ENCODE measurements around the gene PHAX.

The PHAX gene

GRCh38 chr5:126640866-126641265 lies 40.1 kb downstream of the PHAX start:
- Histone ChIP-seq H3K27ac (ENCODE audit: low read length) (peak overlapping the region; percentile 65), H3K4me2 (ENCODE audit: low read length) (peak overlapping the region; percentile 72), H3K27me3 (ENCODE audit: low read depth, low read length) (no peaks in the 10 kb centered on the region), H3K79me2 (ENCODE audit: low read length) (no peaks in the 10 kb centered on the region), H3K4me1 (ENCODE audit: low read length) (peaks cover 28% of the 10 kb centered on the region), H3K9ac (ENCODE audit: low read length) (0 out of 2 replicates have a peak overlapping the region, but pooled peaks have one; percentile 14), H3K4me3 (ENCODE audit: low read length) (peak overlapping the region; percentile 39), H2AFZ (ENCODE audit: low read depth, low read length) (peak overlapping the region; percentile 71), H3K36me3 (replicated peaks; ENCODE audit: low read depth, low read length) (no peaks in the 10 kb centered on the region), H4K20me1 (ENCODE audit: insufficient read depth, low read length) (no peaks in the 10 kb centered on the region), H3K9me3 (ENCODE audit: insufficient read depth, low read length) (peaks cover 7% of the 10 kb centered on the region; the same call in 1 of the 2 replicates)
- TF ChIP-seq, protein P1, sequence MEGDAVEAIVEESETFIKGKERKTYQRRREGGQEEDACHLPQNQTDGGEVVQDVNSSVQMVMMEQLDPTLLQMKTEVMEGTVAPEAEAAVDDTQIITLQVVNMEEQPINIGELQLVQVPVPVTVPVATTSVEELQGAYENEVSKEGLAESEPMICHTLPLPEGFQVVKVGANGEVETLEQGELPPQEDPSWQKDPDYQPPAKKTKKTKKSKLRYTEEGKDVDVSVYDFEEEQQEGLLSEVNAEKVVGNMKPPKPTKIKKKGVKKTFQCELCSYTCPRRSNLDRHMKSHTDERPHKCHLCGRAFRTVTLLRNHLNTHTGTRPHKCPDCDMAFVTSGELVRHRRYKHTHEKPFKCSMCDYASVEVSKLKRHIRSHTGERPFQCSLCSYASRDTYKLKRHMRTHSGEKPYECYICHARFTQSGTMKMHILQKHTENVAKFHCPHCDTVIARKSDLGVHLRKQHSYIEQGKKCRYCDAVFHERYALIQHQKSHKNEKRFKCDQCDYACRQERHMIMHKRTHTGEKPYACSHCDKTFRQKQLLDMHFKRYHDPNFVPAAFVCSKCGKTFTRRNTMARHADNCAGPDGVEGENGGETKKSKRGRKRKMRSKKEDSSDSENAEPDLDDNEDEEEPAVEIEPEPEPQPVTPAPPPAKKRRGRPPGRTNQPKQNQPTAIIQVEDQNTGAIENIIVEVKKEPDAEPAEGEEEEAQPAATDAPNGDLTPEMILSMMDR (IDR thresholded peaks at IDR 0.05; ENCODE audit: low read depth, low read length) = no peak
- no peak for TF ChIP-seq EZH2phosphoT487 (IDR thresholded peaks at IDR 0.05; ENCODE audit: low read depth)

DNA sequence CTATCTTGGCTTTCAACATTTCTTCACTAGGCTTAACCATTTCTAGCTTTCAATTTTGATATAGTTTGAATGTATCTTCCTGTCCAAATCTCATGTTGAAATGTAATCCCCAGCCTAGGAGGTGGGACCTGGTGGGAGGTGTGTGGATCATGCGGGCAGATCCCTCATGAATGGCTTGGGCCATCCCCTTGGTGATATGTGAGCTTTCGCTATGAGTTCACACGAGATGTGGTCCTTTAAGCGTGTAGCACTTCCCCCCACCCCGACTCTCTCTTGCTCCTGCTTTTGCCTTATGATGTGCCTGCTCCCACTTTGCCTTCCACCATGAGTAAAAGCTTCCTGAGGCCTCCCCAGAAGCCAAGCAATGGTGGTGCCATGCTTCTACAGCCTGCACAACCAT lies 40.6 kb downstream of the PHAX start:
- no peaks in the 10 kb centered on the region for H3K27me3 ChIP-seq (ENCODE audit: low read depth, low read length)
- peak overlapping the region; percentile 72 for H3K4me2 ChIP-seq (ENCODE audit: low read length)
- H3K9ac ChIP-seq (ENCODE audit: low read length) = 0 out of 2 replicates have a peak overlapping the region, but pooled peaks have one; percentile 14
- H3K79me2 ChIP-seq (ENCODE audit: low read length) = no peaks in the 10 kb centered on the region
- H3K9me3 ChIP-seq (ENCODE audit: insufficient read depth, low read length) = peaks cover 7% of the 10 kb centered on the region; the same call in 1 of the 2 replicates
- no peak for TF ChIP-seq EZH2phosphoT487 (IDR thresholded peaks at IDR 0.05; ENCODE audit: low read depth)
- TF ChIP-seq, protein P1 (IDR thresholded peaks at IDR 0.05; ENCODE audit: low read depth, low read length) = no peak
- H3K27ac ChIP-seq (ENCODE audit: low read length) = peak overlapping the region; percentile 65
- H3K4me3 ChIP-seq (ENCODE audit: low read length) = peak overlapping the region; percentile 39
- no peaks in the 10 kb centered on the region for H4K20me1 ChIP-seq (ENCODE audit: insufficient read depth, low read length)
- peak overlapping the region; percentile 71 for H2AFZ ChIP-seq (ENCODE audit: low read depth, low read length)
- H3K4me1 ChIP-seq (ENCODE audit: low read length) = peaks cover 28% of the 10 kb centered on the region
- H3K36me3 ChIP-seq (replicated peaks; ENCODE audit: low read depth, low read length) = no peaks in the 10 kb centered on the region

DNA sequence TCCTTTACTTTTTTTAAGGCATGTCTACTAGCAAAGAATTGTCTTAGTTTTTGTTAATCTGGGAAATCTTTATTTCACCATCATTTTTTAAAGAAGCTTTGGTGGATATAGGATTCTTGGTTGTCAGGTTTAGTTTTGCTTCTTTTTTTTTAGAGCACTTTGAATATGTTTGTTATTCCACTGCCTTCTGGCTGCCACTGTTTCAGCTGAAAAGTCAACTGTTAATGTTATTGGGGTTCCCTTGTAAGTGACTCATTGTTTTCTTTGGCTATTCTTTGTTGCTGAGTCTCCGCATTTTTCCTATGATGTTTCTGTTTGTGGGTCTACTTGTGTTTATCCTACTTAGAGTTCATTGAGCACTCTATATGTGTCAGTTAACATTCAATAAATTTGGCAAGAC lies 44.4 kb downstream of the PHAX start:
- no peak overlapping the region for H3K4me2 ChIP-seq (ENCODE audit: low read length)
- no peak overlapping the region for H3K27ac ChIP-seq (ENCODE audit: low read length)
- TF ChIP-seq, protein P1 (IDR thresholded peaks at IDR 0.05; ENCODE audit: low read depth, low read length) = no peak
- TF ChIP-seq EZH2phosphoT487 (IDR thresholded peaks at IDR 0.05; ENCODE audit: low read depth) = no peak
- no peak overlapping the region for H3K4me3 ChIP-seq (ENCODE audit: low read length)
- H4K20me1 ChIP-seq (ENCODE audit: insufficient read depth, low read length) = no peaks in the 10 kb centered on the region
- no peak overlapping the region for H2AFZ ChIP-seq (ENCODE audit: low read depth, low read length)
- H3K79me2 ChIP-seq (ENCODE audit: low read length) = no peaks in the 10 kb centered on the region
- H3K36me3 ChIP-seq (replicated peaks; ENCODE audit: low read depth, low read length) = no peaks in the 10 kb centered on the region
- peaks cover 7% of the 10 kb centered on the region; the same call in 1 of the 2 replicates for H3K9me3 ChIP-seq (ENCODE audit: insufficient read depth, low read length)
- H3K4me1 ChIP-seq (ENCODE audit: low read length) = peaks cover 20% of the 10 kb centered on the region
- no peak overlapping the region for H3K9ac ChIP-seq (ENCODE audit: low read length)
- no peaks in the 10 kb centered on the region for H3K27me3 ChIP-seq (ENCODE audit: low read depth, low read length)

DNA sequence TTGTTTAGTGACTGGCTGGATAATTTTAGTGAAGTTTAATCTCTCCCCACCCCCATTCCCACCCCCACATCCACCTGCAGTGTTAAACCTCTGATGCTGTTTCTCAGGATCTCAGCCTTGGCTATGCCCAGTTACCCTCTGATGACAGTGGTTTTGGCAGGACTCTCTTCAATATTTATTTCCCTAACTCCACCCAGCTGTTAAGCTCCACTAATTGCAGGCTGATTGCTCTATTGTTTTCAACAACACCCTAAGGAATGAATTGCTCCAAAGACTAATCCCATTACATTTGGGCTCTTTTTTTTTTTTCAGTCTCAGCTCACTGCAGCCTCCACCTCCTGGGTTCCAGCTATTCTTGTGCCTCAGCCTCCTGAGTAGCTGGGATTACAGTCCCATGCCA lies 46.3 kb downstream of the PHAX start:
- no peak for TF ChIP-seq EZH2phosphoT487 (IDR thresholded peaks at IDR 0.05; ENCODE audit: low read depth)
- TF ChIP-seq, protein P1 (IDR thresholded peaks at IDR 0.05; ENCODE audit: low read depth, low read length) = no peak
- Histone ChIP-seq H3K79me2 (ENCODE audit: low read length) (no peaks in the 10 kb centered on the region), H3K27ac (ENCODE audit: low read length) (no peak overlapping the region), H3K4me1 (ENCODE audit: low read length) (peaks cover 1% of the 10 kb centered on the region), H3K9me3 (ENCODE audit: insufficient read depth, low read length) (peaks cover 7% of the 10 kb centered on the region; the same call in 1 of the 2 replicates), H3K27me3 (ENCODE audit: low read depth, low read length) (no peaks in the 10 kb centered on the region), H4K20me1 (ENCODE audit: insufficient read depth, low read length) (no peaks in the 10 kb centered on the region), H3K4me3 (ENCODE audit: low read length) (no peak overlapping the region), H3K36me3 (replicated peaks; ENCODE audit: low read depth, low read length) (no peaks in the 10 kb centered on the region), H2AFZ (ENCODE audit: low read depth, low read length) (no peak overlapping the region), H3K4me2 (ENCODE audit: low read length) (no peak overlapping the region), H3K9ac (ENCODE audit: low read length) (no peak overlapping the region)
